ENCODE measurements around the gene FAM83F. TPM values are rescaled to one million over a fixed set of nuclear protein-coding genes. Genes with fewer than 3 reads are reported as not detected.

Gene FAM83F
- polyA plus RNA-seq, 1 experiment, result not detected

DNA sequence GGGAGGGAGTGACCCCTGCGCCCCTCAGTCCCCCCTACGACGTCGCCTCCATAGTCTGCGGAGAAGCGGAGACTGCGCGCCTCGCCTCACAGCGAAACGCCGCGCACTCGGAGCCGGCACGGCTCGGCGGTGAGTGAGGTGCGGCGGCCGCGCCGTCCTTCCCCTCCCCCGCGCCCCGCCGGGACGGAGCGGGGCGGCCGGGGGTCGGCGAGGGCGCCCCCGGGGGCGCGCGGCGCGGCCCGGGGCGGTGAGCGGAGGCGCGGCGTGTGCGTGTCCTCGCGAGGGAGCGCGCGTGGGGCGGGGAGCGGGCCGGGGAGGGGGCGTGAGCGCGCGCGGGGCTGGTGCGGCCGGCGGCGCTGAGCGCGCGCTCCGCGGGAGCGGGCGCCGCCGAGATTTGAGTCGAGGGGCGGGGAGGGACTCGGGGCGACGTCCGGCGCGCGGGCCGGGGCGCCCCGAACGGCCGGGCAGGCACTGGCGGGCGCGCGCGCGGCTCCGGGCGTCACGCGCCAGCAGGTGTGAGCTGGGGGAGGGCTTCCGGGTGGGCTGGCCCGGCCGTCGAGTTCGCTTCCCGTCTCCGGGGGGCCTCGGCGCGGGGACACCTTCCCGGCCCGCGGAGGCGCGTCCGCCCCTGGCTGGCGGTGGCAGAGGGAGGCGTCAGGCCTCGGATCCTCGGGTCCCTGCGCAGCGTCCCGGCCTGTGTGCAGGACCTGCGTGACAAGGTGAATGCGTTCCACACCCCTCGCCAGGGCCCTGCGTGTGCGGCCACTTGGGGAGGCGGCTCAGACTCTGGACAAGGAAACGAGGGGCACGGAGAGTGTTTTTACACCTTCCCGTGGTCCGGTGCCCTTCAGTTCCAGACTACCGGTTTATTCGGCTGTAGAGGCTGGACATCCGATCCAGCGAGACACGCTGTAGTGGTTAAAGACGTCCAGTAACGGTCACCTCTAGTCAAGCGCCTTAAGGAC is 50.4 kb downstream of the FAM83F start:
- POLR2A ChIA-PET, result interaction anchor here (0.6 to 0.7 kb wide), 2 partner anchors 24 to 645 kb away, joined by 5 read pairs; no protein-coding TSS in a partner anchor
- Histone ChIP-seq H3K27me3 (ENCODE audit: control insufficient read depth, insufficient read depth, low read length) (peaks cover 2% of the 10 kb centered on the region), H3K36me3 (ENCODE audit: control insufficient read depth, insufficient read depth, low read length) (no peaks in the 10 kb centered on the region), H3K4me3 (ENCODE audit: low read depth, low read length) (peak overlapping the region; percentile 80)
- TF ChIP-seq, protein P1, sequence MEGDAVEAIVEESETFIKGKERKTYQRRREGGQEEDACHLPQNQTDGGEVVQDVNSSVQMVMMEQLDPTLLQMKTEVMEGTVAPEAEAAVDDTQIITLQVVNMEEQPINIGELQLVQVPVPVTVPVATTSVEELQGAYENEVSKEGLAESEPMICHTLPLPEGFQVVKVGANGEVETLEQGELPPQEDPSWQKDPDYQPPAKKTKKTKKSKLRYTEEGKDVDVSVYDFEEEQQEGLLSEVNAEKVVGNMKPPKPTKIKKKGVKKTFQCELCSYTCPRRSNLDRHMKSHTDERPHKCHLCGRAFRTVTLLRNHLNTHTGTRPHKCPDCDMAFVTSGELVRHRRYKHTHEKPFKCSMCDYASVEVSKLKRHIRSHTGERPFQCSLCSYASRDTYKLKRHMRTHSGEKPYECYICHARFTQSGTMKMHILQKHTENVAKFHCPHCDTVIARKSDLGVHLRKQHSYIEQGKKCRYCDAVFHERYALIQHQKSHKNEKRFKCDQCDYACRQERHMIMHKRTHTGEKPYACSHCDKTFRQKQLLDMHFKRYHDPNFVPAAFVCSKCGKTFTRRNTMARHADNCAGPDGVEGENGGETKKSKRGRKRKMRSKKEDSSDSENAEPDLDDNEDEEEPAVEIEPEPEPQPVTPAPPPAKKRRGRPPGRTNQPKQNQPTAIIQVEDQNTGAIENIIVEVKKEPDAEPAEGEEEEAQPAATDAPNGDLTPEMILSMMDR (IDR thresholded peaks at IDR 0.05; ENCODE audit: insufficient read depth, low read depth, low read length), result no peak
- DNase-seq (ENCODE audit: low read depth), result no peak
- CTCF ChIA-PET, result interaction anchor here (0.9 to 3.9 kb wide), 5 partner anchors 9 to 303 kb away, joined by 3 to 23 read pairs (median 5); partner anchors contain the start of genes ADSL and TNRC6B

DNA sequence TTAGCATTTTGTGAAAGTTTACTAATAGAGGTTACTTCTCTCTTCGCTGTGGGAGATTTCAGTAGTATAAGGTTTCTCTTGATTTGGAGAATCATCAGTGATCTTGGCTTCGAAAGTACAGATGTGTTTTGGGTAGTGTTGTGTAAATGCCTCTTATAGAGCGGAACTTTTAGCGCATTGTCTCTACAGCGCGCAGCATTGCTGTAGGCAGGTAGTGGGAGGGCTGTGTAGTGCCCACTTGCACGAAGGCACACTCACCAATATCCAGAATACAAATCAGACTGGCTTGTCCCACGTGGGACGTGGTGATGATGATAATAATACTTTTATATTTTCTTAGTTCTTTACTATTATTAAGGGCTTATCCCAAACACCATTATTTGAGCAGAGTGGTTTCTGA is 51.4 kb downstream of the FAM83F start:
- Histone ChIP-seq H3K4me3 (ENCODE audit: low read depth, low read length) (no peak overlapping the region), H3K36me3 (ENCODE audit: control insufficient read depth, insufficient read depth, low read length) (no peaks in the 10 kb centered on the region), H3K27me3 (ENCODE audit: control insufficient read depth, insufficient read depth, low read length) (peaks cover 2% of the 10 kb centered on the region; the same call in 1 of the 2 replicates)
- ChIA-PET POLR2A (interaction anchor here (0.6 kb wide), 1 partner anchor 163 kb away, joined by 6 read pairs; no protein-coding TSS in a partner anchor), CTCF (interaction anchor here (3.9 kb wide), 1 partner anchor 302 kb away, joined by 23 read pairs; the partner anchor contains the start of gene ADSL)
- TF ChIP-seq, protein P1 (IDR thresholded peaks at IDR 0.05; ENCODE audit: insufficient read depth, low read depth, low read length), result no peak
- no peak for DNase-seq (ENCODE audit: low read depth)

DNA sequence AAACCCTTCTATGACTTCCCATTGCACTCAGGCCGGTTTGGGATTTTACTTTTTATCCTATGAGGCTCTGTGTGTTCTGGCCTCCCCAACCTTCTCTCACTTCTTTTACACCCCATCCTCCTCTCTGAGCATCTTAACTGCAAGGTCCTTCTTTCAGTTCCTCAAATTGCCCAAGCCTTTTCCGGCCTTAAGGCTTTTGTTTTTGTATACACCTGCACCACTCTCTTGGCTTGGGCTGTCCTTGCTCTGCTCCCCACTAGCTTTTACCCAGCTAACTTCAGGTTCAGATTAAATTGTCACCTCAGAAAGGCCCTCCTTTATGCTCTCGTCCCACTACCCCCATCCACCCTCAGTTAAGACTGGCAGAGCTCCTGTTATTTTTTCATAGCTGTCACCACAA is 55.5 kb downstream of the FAM83F start:
- ChIA-PET POLR2A (no interaction called here), CTCF (no interaction called here)
- H3K4me3 ChIP-seq (ENCODE audit: low read depth, low read length), result no peak overlapping the region
- DNase-seq (ENCODE audit: low read depth), result no peak
- no peaks in the 10 kb centered on the region for H3K36me3 ChIP-seq (ENCODE audit: control insufficient read depth, insufficient read depth, low read length)
- no peaks in the 10 kb centered on the region; the same call in none of the 2 replicates for H3K27me3 ChIP-seq (ENCODE audit: control insufficient read depth, insufficient read depth, low read length)
- TF ChIP-seq, protein P1 (IDR thresholded peaks at IDR 0.05; ENCODE audit: insufficient read depth, low read depth, low read length), result no peak

DNA sequence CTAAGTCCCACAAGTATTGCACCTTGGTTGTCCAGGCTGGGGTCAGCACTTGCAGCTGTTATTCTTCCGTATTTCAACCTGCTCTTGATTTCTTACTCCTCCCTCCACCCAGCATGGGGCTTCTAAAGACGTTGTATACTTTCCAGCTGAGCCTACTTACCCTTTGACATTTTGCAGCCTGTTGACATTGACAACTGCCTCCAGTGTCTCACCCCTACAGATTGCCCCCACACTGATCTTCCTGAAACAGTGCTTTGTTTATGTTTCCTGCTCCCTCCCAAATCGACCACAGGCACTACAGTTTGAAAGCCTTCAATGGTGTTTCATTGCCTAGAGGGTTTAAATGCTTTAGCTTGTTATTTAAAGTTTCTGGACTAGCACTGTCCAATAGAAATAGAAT is 56.6 kb downstream of the FAM83F start:
- TF ChIP-seq, protein P1 (IDR thresholded peaks at IDR 0.05; ENCODE audit: insufficient read depth, low read depth, low read length), result no peak
- no peak for DNase-seq (ENCODE audit: low read depth)
- ChIA-PET CTCF (interaction anchor here (1.3 kb wide), 1 partner anchor 25 kb away, joined by 3 read pairs; no protein-coding TSS in a partner anchor), POLR2A (no interaction called here)
- Histone ChIP-seq H3K27me3 (ENCODE audit: control insufficient read depth, insufficient read depth, low read length) (no peaks in the 10 kb centered on the region; the same call in none of the 2 replicates), H3K4me3 (ENCODE audit: low read depth, low read length) (no peak overlapping the region), H3K36me3 (ENCODE audit: control insufficient read depth, insufficient read depth, low read length) (no peaks in the 10 kb centered on the region)

DNA sequence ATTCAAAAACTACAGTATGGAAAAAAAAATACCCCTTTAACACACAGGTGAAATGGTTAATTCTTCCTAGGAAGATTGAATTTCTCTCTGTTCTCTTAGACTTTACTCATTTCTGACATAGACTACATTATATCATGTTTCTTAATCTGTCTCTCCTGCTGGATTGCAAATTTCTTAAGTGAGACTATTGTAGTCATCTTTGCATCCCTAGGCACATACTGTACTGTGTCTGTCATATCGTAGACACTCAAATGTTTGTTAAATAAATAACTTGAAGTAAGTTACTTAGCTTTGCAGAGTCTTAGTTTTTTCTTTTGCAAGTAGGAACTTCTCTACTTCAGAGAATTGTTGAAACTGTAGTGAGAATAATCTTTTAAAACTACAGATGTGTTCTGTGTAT is 58.7 kb downstream of the FAM83F start:
- Histone ChIP-seq H3K27me3 (ENCODE audit: control insufficient read depth, insufficient read depth, low read length) (no peaks in the 10 kb centered on the region; the same call in 1 of the 2 replicates), H3K4me3 (ENCODE audit: low read depth, low read length) (no peak overlapping the region), H3K36me3 (ENCODE audit: control insufficient read depth, insufficient read depth, low read length) (no peaks in the 10 kb centered on the region)
- TF ChIP-seq, protein P1 (IDR thresholded peaks at IDR 0.05; ENCODE audit: insufficient read depth, low read depth, low read length), result no peak
- CTCF ChIA-PET, result no interaction called here
- POLR2A ChIA-PET, result no interaction called here
- no peak for DNase-seq (ENCODE audit: low read depth)
